Stomach (tissue), 4 donors: Measurements from ENCODE around the gene NKIRAS2.

Experiments
- CTCF ChIP-seq, 7 experiments: fragments of 450-650 bp in 4 of 7; fragments of 200-600 bp in 3 of 7; sonication (generic) in 3 of 7; IDR thresholded peaks; one replicate each; pipeline ENCODE4 v1.5.1; 2016 to 2019; ENCODE audit warnings: antibody characterized with exemption in 7 of 7, control low read depth in 2 of 7, mild to moderate bottlenecking in 1 of 7
- EP300 ChIP-seq: sonication (generic); formaldehyde crosslinking; IDR thresholded peaks from one replicate; pipeline ENCODE4 v1.6.1; 2017; ENCODE audit warnings: antibody characterized with exemption
- POLR2A ChIP-seq, 4 donors: fragments of 450-650 bp; IDR thresholded peaks; one replicate each; pipeline ENCODE4 v1.6.1; 2016; ENCODE audit warnings: antibody characterized with exemption in 4 of 4, control low read depth in 2 of 4, mild to moderate bottlenecking in 1 of 4, moderate library complexity in 1 of 4
- POLR2AphosphoS5 ChIP-seq, 3 donors: sonication (generic); formaldehyde crosslinking; IDR thresholded peaks; one replicate each; pipeline ENCODE4 v1.6.1; 2016; ENCODE audit warnings: antibody characterized with exemption in 3 of 3

GRCh38 chr17:42023524-42024349, 3.8 kb downstream of the NKIRAS2 start:
- TF ChIP-seq CTCF (IDR thresholded peaks at IDR 0.05) (no peak), POLR2A (IDR thresholded peaks at IDR 0.05) (no peak), POLR2AphosphoS5 (IDR thresholded peaks at IDR 0.05) (no peak), EP300 (no peak)
